K562 (cell line): ENCODE measurements around the gene CCNT2. TPM values are rescaled to one million over a fixed set of nuclear protein-coding genes. Genes with fewer than 3 reads are reported as not detected.

Experiments used
- ATAC-seq: fragments of 200-7000 bp; cut with Tn5 transposase; 3 replicates; pipeline ENCODE4 v1.9.1; 2020; ENCODE audit warnings: moderate library complexity
- BruUV-seq: library from RNA; stranded (reverse); fragments of 400-500 nt; replicated peaks from 2 replicates; lab custom pipeline; 2021; lab: Mats Ljungman, UMichigan
- CTCF ChIA-PET: fragments of 300-600 bp; formaldehyde crosslinking; extraction: SDS; loops from one replicate; lab custom pipeline; 2021; ENCODE audit warnings: low intra/inter-chr PET ratio; lab: Yijun Ruan, JAX
- POLR2A ChIA-PET: fragments of 300-600, 350-650 bp; sonication (Branson Sonifier 250); formaldehyde crosslinking; extraction: SDS; loops from one replicate; lab custom pipeline; 2021; ENCODE audit warnings: antibody characterized with exemption, inconsistent platforms; lab: Yijun Ruan, JAX
- DNase-seq, 4 experiments: peaks; one replicate each; pipeline versions ENCODE4 v3.0.0 to v3.0.0-alpha.2; 2011 to 2018; ENCODE audit warnings: low spot score in 3 of 4, mixed read lengths in 3 of 4; ENCODE audit errors: extremely low read depth in 1 of 4
- FAIRE-seq: peaks from 2 replicates; lab custom pipeline; 2011; peaks lifted over from hg19 to GRCh38; lab: Jason Lieb, UNC
- H2AFZ ChIP-seq: 2 replicates; pipeline ENCODE4 v1.6.0; 2011; ENCODE audit warnings: low read depth, low read length, control low read depth, inconsistent platforms
- H3K27ac ChIP-seq: fragments of 200-600 bp; 3 replicates; pipeline ENCODE4 v1.8.0; 2011; ENCODE audit warnings: low read depth, mild to moderate bottlenecking, control low read depth, inconsistent platforms, low read length, moderate library complexity, mixed read lengths; ENCODE audit errors: extremely low read depth
- H3K27me3 ChIP-seq, 2 experiments: fragments of 300-600 bp in 1 of 2; 2 replicates in 1 of 2; 3 replicates in 1 of 2; pipeline versions ENCODE4 v1.6.0 to v1.8.0; 2011; ENCODE audit warnings: inconsistent platforms in 2 of 2, low read length in 2 of 2, mild to moderate bottlenecking in 1 of 2, mixed read lengths in 1 of 2, moderate library complexity in 1 of 2; ENCODE audit not compliant: control insufficient read depth in 2 of 2, insufficient read depth in 2 of 2
- H3K36me3 ChIP-seq: fragments of 300-600 bp; 3 replicates; pipeline ENCODE4 v1.8.0; 2011; ENCODE audit warnings: mild to moderate bottlenecking, low read length, inconsistent platforms; ENCODE audit not compliant: control insufficient read depth, insufficient read depth
- H3K4me1 ChIP-seq, 2 experiments: fragments of 200-600 bp in 1 of 2; replicated peaks in 1 of 2; 2 replicates in 1 of 2; 3 replicates in 1 of 2; pipeline versions ENCODE4 v1.5.1 to v1.8.0; 2011; ENCODE audit warnings: inconsistent platforms in 2 of 2, low read length in 2 of 2, mild to moderate bottlenecking in 1 of 2, mixed read lengths in 1 of 2, moderate library complexity in 1 of 2; ENCODE audit not compliant: control insufficient read depth in 2 of 2, insufficient read depth in 2 of 2
- H3K4me2 ChIP-seq: 2 replicates; pipeline ENCODE4 v1.6.1; 2011; ENCODE audit warnings: low read length, control low read depth, inconsistent platforms, mixed read lengths; ENCODE audit not compliant: insufficient read depth
- H3K4me3 ChIP-seq: fragments of 200-600 bp; sonication (generic), shearing (Covaris generic); 2 replicates; pipeline ENCODE4 v1.5.1; 2016; ENCODE audit warnings: control low read depth, inconsistent platforms
- H3K79me2 ChIP-seq: fragments of 200-600 bp; 3 replicates; pipeline ENCODE4 v1.8.0; 2011; ENCODE audit warnings: low read length, inconsistent platforms; ENCODE audit not compliant: control insufficient read depth, insufficient read depth
- H3K9ac ChIP-seq, 2 experiments: 2 replicates each; pipeline versions ENCODE4 v1.6.0 to v1.6.1; 2011; ENCODE audit warnings: low read depth in 2 of 2, low read length in 2 of 2, control low read depth in 1 of 2, inconsistent platforms in 1 of 2, mild to moderate bottlenecking in 1 of 2, mixed read lengths in 1 of 2; ENCODE audit not compliant: insufficient read depth in 1 of 2
- H3K9me1 ChIP-seq: one replicate; pipeline ENCODE4 v1.6.0; 2011; ENCODE audit warnings: inconsistent platforms, mild to moderate bottlenecking, low read length, moderate library complexity; ENCODE audit not compliant: control insufficient read depth, insufficient read depth
- H3K9me3 ChIP-seq: replicated peaks from 2 replicates; pipeline ENCODE4 v1.5.1; 2011; ENCODE audit warnings: low read depth, low read length, inconsistent platforms; ENCODE audit not compliant: control insufficient read depth, insufficient read depth
- H4K20me1 ChIP-seq: replicated peaks from 2 replicates; pipeline ENCODE4 v1.6.1; 2011; ENCODE audit warnings: low read length, inconsistent platforms, mixed read lengths; ENCODE audit not compliant: control insufficient read depth, insufficient read depth
- ASH1L ChIP-seq: fragments of 450-650 bp; IDR thresholded peaks from 2 replicates; pipeline ENCODE4 v1.6.1; 2018; ENCODE audit warnings: borderline replicate concordance, mild to moderate bottlenecking, low read depth; ENCODE audit not compliant: partially characterized antibody
- COPS2 ChIP-seq: fragments of 450-650 bp; conservative IDR thresholded peaks from 2 replicates; pipeline ENCODE4 v1.6.1; 2016; ENCODE audit warnings: mild to moderate bottlenecking, moderate library complexity
- CTCFL ChIP-seq: IDR thresholded peaks from 2 replicates; pipeline ENCODE4 v1.6.1; 2011; ENCODE audit warnings: borderline replicate concordance, low read depth, mild to moderate bottlenecking, moderate library complexity, low read length; ENCODE audit not compliant: insufficient read depth, poor library complexity, severe bottlenecking
- DDX20 ChIP-seq: fragments of 450-650 bp; IDR thresholded peaks from 2 replicates; pipeline ENCODE4 v1.6.1; 2016; ENCODE audit warnings: missing genetic modification characterization, low read depth, mild to moderate bottlenecking, missing compliant biosample characterization, moderate library complexity
- EHMT2 ChIP-seq: fragments of 450-650 bp; IDR thresholded peaks from 2 replicates; pipeline ENCODE4 v1.6.1; 2018; ENCODE audit warnings: antibody characterized with exemption
- ETV6 ChIP-seq, 3 experiments: fragments of 150-350 bp in 1 of 3; sonication (generic) in 1 of 3; formaldehyde crosslinking in 1 of 3; IDR thresholded peaks; 2 replicates each; pipeline versions ENCODE4 v1.6.1 to v1.8.0; 2014 to 2022; ENCODE audit warnings: borderline replicate concordance in 2 of 3, low read depth in 2 of 3, antibody characterized with exemption in 1 of 3, low read length in 1 of 3, mild to moderate bottlenecking in 1 of 3, missing genetic modification reagents in 1 of 3
- FUS ChIP-seq: fragments of 200-400 bp; formaldehyde crosslinking; optimal IDR thresholded peaks from 2 replicates; pipeline ENCODE3; 2017; ENCODE audit warnings: low read depth, low read length
- KAT2B ChIP-seq: IDR thresholded peaks from one replicate; pipeline ENCODE4 v1.6.1; 2012; ENCODE audit warnings: low read depth, mild to moderate bottlenecking, control low read depth, inconsistent platforms, low read length, moderate library complexity
- NCOA2 ChIP-seq, 2 experiments: fragments of 450-650 bp; IDR thresholded peaks; 2 replicates each; pipeline ENCODE4 v1.6.1; 2018; ENCODE audit warnings: mild to moderate bottlenecking in 2 of 2, moderate library complexity in 1 of 2; ENCODE audit not compliant: partially characterized antibody in 2 of 2
- NR2F6 ChIP-seq: fragments of 450-650 bp; formaldehyde crosslinking; IDR thresholded peaks from 2 replicates; pipeline ENCODE4 v1.4.0; 2020; ENCODE audit warnings: mild to moderate bottlenecking
- PRMT5 ChIP-seq: sonication (generic); formaldehyde crosslinking; IDR thresholded peaks from 2 replicates; pipeline ENCODE4 v1.5.0; 2020; ENCODE audit warnings: missing genetic modification reagents
- RAD51 ChIP-seq: fragments of 450-650 bp; IDR thresholded peaks from 2 replicates; pipeline ENCODE4 v1.7.1; 2016; ENCODE audit warnings: low read depth, mild to moderate bottlenecking, borderline replicate concordance
- ZNF165 ChIP-seq: fragments of 250-450 bp; sonication (Bioruptor Pico); IDR thresholded peaks from 2 replicates; pipeline ENCODE4 v1.4.0; 2020; ENCODE audit warnings: borderline replicate concordance
- ZNF830 ChIP-seq: fragments of 250-450 bp; sonication (Bioruptor Pico); IDR thresholded peaks from 2 replicates; pipeline ENCODE4 v1.5.0; 2021; ENCODE audit warnings: mild to moderate bottlenecking
- WGBS: fragments of 100-300 bp; shearing (Covaris generic); methylation state at CpG from one replicate; pipeline ENCODE4 v1.1.6; 2016; ENCODE audit warnings: low coverage, mixed read lengths; ENCODE audit not compliant: insufficient coverage; ENCODE audit errors: missing lambda C conversion rate; 5-methylcytosine and 5-hydroxymethylcytosine counted together
- in situ Hi-C: fragments of 300-500 bp; cut with MboI; formaldehyde crosslinking; loops from 4 replicates; pipeline ENCODE4 v1.15.0; 2018; ENCODE audit warnings: inconsistent platforms, mixed read lengths
- intact Hi-C: fragments of 100-400 bp; cut with micrococcal nuclease; formaldehyde crosslinking; loops from 2 replicates; pipeline ENCODE4 v1.14.2; 2022
- polyA plus RNA-seq, 8 experiments: library from polyadenylated mRNA; depleted of rRNA in 4 of 8; stranded (reverse) in 5 of 8; unstranded in 3 of 8; fragments of >200 nt; fragmentation: Nextera tagmentation in 2 of 8; fragmentation: Illumina TruSeq in 1 of 8; extraction: Ambion mirVana in 2 of 8; extraction: Trizol in 1 of 8; gene quantifications; 2 replicates each; pipeline versions ENCODE4 v1.2.1 to v1.2.3, GENCODE V29; 2011 to 2014; ENCODE audit warnings: inconsistent platforms in 1 of 8, missing spikeins in 1 of 8
- total RNA-seq, 7 experiments: library from RNA; depleted of rRNA in 6 of 7; stranded (reverse); fragments of >200 nt in 6 of 7; fragmentation: Illumina TruSeq in 2 of 7; extraction: Trizol in 2 of 7; gene quantifications; 2 replicates each; pipeline versions ENCODE4 v1.2.1 to v1.2.3, GENCODE V29; 2011 to 2021; ENCODE audit warnings: low replicate concordance in 1 of 7
- TF ChIP-seq, protein P1 (sequence below): fragments of 250-450 bp; sonication (Bioruptor Pico); IDR thresholded peaks from 2 replicates; pipeline ENCODE4 v1.4.0; 2020

CCNT2 gene
- total and polyA plus RNA-seq, 9 of the 15 experiments (the other 6 are each of a cell fraction or from before 2014, with no cell fraction given) = 12.6 to 30.0 (median 22.7) TPM

DNA sequence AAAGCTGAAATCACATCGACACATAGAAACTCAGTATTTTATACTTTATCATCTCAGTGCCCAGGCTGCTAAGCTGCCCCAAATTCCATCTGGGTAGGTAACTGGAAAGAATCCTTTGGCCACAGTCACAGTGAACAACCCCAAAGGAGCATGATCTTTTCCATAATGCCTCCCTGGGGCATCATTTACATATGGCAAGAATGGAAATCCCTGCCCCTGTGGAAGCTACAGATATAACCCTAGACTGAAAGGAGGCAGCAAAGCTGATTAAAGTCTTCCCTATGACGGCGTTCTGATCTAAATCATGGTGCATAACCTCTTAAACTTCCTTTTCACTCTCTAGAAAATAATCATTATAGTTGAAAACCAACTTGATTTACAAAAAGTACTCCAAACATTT, 87.1 kb downstream of the CCNT2 start:
- ChIA-PET CTCF (interaction anchor here (3.0 kb wide), 1 partner anchor 705 kb away, joined by 13 read pairs; no protein-coding TSS in a partner anchor), POLR2A (interaction anchor here (0.7 kb wide), 1 partner anchor 18 kb away, joined by 3 read pairs; no protein-coding TSS in a partner anchor)
- no peak for FAIRE-seq
- TF ChIP-seq PRMT5 (CRISPR knock-in tag) (no peak), DDX20 (tag) (no peak), NR2F6 (CRISPR knock-in tag) (no peak), NCOA2 (IDR thresholded peaks at IDR 0.05; ENCODE audit: partially characterized antibody in 2 of 2) (no peak), EHMT2 (no peak), ZNF830 (CRISPR knock-in tag) (no peak), ZNF165 (CRISPR knock-in tag) (no peak), ETV6 (IDR thresholded peaks at IDR 0.05; ENCODE audit: borderline replicate concordance in 1 of 2, low read depth in 2 of 2, low read length in 1 of 2) (no peak), ETV6 (CRISPR knock-in tag; IDR thresholded peaks at IDR 0.05; ENCODE audit: borderline replicate concordance) (no peak), RAD51 (no peak), KAT2B (no peak), ASH1L (no peak), CTCFL (no peak), FUS (no peak), COPS2 (no peak)
- TF ChIP-seq, protein P1, sequence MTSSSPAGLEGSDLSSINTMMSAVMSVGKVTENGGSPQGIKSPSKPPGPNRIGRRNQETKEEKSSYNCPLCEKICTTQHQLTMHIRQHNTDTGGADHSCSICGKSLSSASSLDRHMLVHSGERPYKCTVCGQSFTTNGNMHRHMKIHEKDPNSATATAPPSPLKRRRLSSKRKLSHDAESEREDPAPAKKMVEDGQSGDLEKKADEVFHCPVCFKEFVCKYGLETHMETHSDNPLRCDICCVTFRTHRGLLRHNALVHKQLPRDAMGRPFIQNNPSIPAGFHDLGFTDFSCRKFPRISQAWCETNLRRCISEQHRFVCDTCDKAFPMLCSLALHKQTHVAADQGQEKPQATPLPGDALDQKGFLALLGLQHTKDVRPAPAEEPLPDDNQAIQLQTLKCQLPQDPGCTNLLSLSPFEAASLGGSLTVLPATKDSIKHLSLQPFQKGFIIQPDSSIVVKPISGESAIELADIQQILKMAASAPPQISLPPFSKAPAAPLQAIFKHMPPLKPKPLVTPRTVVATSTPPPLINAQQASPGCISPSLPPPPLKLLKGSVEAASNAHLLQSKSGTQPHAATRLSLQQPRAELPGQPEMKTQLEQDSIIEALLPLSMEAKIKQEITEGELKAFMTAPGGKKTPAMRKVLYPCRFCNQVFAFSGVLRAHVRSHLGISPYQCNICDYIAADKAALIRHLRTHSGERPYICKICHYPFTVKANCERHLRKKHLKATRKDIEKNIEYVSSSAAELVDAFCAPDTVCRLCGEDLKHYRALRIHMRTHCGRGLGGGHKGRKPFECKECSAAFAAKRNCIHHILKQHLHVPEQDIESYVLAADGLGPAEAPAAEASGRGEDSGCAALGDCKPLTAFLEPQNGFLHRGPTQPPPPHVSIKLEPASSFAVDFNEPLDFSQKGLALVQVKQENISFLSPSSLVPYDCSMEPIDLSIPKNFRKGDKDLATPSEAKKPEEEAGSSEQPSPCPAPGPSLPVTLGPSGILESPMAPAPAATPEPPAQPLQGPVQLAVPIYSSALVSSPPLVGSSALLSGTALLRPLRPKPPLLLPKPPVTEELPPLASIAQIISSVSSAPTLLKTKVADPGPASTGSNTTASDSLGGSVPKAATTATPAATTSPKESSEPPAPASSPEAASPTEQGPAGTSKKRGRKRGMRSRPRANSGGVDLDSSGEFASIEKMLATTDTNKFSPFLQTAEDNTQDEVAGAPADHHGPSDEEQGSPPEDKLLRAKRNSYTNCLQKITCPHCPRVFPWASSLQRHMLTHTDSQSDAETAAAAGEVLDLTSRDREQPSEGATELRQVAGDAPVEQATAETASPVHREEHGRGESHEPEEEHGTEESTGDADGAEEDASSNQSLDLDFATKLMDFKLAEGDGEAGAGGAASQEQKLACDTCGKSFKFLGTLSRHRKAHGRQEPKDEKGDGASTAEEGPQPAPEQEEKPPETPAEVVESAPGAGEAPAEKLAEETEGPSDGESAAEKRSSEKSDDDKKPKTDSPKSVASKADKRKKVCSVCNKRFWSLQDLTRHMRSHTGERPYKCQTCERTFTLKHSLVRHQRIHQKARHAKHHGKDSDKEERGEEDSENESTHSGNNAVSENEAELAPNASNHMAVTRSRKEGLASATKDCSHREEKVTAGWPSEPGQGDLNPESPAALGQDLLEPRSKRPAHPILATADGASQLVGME = no peak

More for the DNA sequence above, 87.1 kb downstream of the CCNT2 start:
- peaks cover 0 to 8% of the 10 kb centered on the region in 2 experiments; a peak in 2 of 5 replicates for H3K4me1 ChIP-seq
- no peak for ATAC-seq
- H3K36me3 ChIP-seq = no peaks in the 10 kb centered on the region
- H3K4me3 ChIP-seq = no peak overlapping the region
- no peaks in the 10 kb centered on the region for H3K9me1 ChIP-seq
- WGBS = 22% methylated on average over 3 of the region's 3 CpGs
- in situ Hi-C loops (no loop called here), intact Hi-C loops (loop anchor here (2.0 to 10.0 kb wide), 4 partner anchors 45 to 1379 kb away; no protein-coding TSS in a partner anchor)
- no peak overlapping the region for H2AFZ ChIP-seq
- no peaks in the 10 kb centered on the region for H3K27me3 ChIP-seq
- H3K79me2 ChIP-seq = no peaks in the 10 kb centered on the region
- no peak overlapping the region for H3K27ac ChIP-seq
- no peak for DNase-seq
- no peak overlapping the region for H3K4me2 ChIP-seq
- no TSS peak for BruUV-seq
- H3K9me3 ChIP-seq = no peaks in the 10 kb centered on the region
- H4K20me1 ChIP-seq = no peaks in the 10 kb centered on the region
- H3K9ac ChIP-seq = no peak overlapping the region
